HG03060 (cell line): Measurements from ENCODE around the gene PTMS.
"Not testable (repeated sequence)": the region's sequence is repeated elsewhere in the genome, so short reads cannot be mapped to it uniquely, and the experiment has no call there.

Experiments used
- ATAC-seq: cut with Tn5 transposase; IDR thresholded peaks from one replicate; pipeline ENCODE4 v1.9.1; 2021; ENCODE audit warnings: low read depth, moderate number of reproducible peaks; ENCODE audit not compliant: unreplicated experiment

PTMS gene, protein sequence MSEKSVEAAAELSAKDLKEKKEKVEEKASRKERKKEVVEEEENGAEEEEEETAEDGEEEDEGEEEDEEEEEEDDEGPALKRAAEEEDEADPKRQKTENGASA

DNA sequence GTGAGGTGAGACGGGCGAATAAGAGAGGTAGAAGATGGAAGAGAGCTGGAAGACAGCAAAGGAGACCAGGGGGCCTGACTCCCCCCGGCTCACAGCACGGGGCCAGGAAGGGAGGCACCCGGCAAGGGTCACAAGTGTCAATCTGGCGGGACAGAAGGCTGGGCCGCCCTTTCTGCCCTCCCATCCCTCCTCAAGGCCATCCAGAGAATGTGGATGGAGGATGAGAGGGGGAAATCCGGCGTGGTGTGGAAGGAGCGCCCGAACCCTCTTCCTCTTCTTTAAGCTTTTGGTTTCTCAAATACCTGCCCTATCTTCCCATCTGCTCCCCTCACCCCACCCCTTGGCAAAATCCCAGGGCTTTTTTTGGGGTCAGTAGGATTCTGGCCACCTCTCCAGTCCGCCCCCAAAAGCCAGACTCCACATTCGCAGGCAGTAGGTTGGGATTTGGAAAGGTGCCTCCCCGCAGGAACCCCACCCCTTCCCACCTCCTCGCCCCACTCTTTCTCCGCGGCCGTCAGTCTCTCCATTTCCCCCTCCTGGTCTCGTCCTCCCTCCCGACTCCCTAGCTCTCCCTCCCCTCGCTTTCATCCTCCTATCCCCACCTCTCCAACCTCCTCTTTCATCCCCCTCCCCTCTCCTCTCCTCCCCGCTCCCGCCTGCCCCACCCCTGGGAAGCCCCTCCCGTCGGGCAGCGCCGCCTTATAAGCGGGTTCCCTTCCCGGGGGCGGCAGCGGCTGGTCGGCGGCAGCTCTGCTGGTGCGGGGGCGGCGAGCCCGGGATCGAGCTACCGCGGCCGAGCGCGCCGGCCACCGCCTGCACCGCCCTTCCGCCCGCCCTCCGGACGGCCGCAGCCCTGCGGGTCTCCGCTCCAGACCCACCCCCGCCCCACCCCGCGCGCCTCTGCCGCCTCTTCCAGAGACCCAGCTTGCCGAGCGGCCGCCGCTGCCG, at the start of gene PTMS:
TSS of gene PTMS (plus strand) at position 730 of the 948 bp plus-strand sequence. CDS start 343 bp downstream, outside the sequence.
- no peak for ATAC-seq

- ATAC-seq, result no peak
These were observed 49.2 kb upstream of the PTMS start for GRCh38 chr12:6716874-6717437.

GRCh38 chr12:6722863-6723262, 43.3 kb upstream of the PTMS start:
- no peak for ATAC-seq

DNA sequence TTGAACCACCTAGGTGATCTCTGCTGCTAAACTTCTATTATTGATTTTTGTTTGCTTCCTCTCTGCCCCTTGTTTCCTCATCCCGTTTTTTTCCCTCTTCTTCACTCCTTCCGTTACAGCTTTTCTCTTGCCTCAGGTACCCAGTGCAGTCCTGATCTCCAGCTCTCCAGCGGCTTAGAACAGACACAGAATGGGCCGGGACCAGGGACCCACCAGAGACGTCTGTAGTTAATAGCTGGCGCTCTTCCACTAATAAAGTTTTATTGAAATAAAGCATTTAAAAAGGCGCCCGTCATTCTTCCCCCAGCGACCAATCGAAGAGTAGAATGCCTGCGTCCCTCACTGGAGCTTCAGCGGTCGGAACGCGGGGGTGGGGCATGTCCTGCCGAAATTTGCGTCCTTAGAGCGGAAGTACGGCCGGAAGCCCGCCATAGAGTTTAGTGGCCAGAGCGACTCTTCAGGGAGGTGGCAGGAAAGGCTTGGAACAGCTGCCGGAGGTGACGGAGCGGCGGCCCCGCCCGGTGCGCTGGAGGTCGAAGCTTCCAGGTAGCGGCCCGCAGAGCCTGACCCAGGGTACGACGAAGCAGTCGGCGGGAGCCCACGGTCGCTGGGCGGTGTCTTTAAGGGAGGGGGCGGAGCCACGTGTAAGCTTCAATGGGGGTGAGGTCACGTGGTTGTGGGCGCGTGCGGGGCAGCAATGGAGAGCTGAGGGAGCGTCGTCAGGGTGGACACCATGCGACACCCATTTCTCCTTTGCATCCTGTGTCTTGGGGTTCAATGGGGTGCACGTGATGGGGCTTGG, 42.4 kb upstream of the PTMS start, which contains the start of gene COPS7A:
TSS of gene COPS7A (plus strand) at position 440 of the 802 bp plus-strand sequence. CDS start 611 bp downstream, outside the sequence.
- peak; percentile 83 for ATAC-seq

DNA sequence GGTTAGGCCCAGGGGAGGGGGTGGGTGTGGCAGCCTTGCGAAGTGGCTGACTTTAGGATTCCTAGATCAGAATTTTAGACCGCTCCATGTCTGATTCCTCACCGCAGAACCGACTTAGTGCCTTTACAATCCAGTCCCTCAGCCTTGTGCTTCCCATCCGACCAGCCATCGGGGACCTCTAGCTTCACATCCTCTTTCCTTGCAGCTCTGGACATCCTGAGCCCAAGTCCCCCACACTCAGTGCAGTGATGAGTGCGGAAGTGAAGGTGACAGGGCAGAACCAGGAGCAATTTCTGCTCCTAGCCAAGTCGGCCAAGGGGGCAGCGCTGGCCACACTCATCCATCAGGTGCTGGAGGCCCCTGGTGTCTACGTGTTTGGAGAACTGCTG, 41.8 kb upstream of the PTMS start:
- no peak for ATAC-seq

- ATAC-seq, result no peak
These were observed 40.8 kb upstream of the PTMS start for GRCh38 chr12:6725350-6725749.

DNA sequence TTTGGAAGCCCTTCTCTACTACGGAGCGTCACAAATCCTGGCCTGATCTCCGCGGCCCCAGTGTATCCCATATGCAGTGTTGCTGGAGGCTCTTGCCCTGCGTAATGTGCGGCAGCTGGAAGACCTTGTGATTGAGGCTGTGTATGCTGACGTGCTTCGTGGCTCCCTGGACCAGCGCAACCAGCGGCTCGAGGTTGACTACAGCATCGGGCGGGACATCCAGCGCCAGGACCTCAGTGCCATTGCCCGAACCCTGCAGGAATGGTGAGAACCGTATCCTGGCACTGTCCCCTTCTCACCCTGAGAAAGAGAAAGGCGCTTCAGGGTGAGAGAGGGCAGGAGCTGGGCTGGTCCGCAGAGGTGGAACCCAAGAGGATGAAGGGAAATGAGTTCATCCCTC, 37.0 kb upstream of the PTMS start:
- ATAC-seq, result no peak

- no peak for ATAC-seq
These were observed 36.0 kb upstream of the PTMS start for GRCh38 chr12:6730169-6730568.

DNA sequence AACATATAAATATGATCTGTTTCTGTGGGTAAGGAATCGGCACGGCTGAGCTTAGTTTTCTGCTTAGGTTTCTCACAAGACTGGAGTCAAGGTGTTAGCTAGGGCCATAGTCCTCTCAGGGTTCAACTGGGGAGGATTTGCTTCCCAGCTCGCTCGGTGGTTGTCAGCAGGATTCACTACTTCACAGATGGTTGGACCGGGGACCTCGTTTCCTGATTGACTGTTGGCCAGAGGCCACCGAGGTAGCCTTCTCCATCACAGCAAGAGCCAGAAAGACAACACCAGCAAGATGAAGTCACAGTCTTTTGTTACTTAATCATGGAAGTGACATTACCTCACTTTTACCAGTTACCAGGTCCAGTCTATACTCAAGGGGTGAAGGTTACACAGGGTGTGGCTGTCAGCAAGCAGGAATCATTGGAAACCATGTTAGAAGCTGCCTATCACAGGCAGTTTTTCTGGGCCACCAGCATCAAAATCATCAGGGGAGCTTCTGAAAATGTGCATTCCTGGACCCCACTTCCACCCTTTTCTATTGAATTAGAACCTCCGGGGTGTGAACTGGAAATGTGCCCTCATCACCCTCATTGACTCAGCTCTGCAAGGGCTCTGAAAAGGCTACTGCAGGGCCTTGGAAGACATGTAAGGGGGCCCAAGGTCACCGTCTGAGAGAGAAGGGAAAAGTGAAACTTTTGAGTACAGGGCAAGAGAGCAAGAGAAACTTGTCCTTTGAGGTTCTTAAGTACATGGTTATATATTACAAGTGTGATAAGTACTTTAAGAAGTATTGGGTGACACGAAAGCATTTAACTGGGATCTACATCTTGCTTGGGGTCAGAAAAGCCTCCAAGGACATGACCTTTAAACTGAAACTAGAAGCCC, 31.4 kb upstream of the PTMS start:
- no peak for ATAC-seq

GRCh38 chr12:6735448-6736191, 30.5 kb upstream of the PTMS start:
- no peak for ATAC-seq

DNA sequence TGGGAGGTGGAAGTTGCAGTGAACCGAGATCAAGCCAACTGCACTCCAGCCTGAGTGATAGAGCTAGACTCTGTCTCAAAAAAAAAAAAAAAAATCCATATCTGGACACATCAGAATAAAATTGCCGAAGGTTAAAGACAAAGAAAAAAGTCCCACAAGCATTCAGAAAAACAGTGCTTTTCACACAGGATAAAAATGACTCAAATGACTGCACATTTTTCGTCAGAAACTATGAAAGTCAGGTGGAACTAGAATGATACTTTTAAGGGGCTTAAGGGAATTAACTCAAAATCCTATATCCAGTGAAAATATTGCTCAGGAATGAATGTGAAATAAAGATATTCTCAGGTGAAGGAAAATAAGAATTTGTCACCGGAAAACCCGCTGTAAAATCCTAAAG, 29.4 kb upstream of the PTMS start:
- ATAC-seq, result no peak

- not testable (repeated sequence) for ATAC-seq
These were observed 24.1 kb upstream of the PTMS start for GRCh38 chr12:6742080-6742479.

GRCh38 chr12:6742834-6743233, 23.3 kb upstream of the PTMS start:
- no peak for ATAC-seq

DNA sequence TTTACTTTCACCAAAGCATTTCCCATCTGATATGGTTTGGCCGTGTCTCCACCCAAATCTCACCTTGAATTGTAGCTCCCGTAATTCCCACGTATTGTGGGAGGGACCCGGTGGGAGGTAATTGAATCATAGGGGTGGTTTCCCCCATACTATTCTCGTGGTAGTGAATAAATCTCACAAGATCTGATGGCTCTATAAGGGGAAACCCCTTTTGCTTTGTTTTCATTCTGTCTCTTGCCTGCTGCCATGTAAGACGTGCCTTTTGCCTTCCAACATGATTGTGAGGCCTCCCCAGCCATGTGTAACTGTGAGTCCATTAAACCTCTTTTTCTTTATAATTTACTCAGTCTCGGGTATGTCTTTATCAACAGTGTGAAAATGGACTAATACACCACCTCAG, 22.9 kb upstream of the PTMS start:
- ATAC-seq, result not testable (repeated sequence)

GRCh38 chr12:6745741-6746525, 20.2 kb upstream of the PTMS start:
- ATAC-seq, result no peak

DNA sequence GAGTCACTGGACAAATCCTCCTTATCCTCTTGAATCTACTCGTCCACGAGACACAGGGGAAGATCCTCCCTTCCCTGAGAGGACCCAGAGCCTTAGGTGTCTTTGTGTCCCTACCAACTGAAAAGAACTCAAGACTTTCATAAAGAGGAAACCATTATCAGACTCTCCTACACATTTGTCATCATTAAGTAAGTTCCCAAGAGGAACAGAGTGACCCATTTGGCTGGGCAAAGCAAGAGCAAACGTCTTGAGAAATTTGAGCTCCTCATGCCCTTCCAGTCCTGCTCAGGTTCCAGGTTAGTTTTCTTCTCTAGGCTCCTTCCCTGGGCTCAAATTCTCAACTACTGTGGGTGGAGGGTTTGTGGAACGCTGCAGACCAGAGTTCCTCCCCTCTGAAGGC, 18.9 kb upstream of the PTMS start:
- ATAC-seq, result no peak

DNA sequence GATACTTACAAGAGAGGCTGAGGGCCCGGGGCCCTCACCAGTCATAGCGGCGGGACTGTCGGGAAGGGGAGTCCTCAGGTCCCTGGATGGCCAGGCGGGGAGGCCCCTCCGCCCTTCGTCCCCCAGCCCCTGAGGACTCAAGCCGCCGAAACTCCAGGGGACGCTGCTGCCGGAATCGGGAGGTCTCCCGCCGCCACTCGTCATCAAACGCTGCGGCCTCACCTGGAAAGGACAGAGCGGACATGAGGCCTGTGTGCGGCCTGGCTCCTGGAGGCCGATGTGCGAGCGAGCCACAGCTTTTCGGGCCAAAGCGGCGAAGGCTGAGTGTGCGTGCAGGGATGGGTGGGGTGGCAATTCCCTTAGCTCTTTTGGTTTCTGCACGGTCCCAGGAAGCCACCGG, 17.4 kb upstream of the PTMS start:
- no peak for ATAC-seq

DNA sequence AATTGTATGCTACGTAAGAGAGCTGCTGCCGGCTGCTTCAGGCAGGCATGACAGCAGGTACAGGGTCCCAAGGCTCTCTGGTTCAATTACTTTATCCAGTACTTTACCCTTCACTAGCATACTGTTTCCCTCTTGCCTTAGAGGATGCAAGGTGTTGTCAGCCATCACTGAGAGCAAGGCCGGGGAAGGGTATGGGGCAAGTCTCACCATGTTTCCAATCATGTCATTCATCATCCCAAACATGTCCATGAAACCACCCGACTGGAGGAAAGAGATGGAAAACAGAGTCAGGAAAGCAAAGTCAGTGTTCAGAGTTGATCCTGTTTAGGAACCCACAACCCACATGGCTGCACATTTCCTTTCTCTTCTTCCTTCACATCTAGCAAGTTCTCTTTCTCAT, 15.7 kb upstream of the PTMS start:
- no peak for ATAC-seq
